NCI-H510A (cell line): ENCODE results near the gene ESPN.
A peak's percentile ranks its signal among the peaks of the same experiment; 100 is the strongest.

Experiments
- DNase-seq: peaks from one replicate; lab custom pipeline; 2025; lab: John Stamatoyannopoulos, UW

ESPN gene

GRCh38 chr1:6465461-6466005 is 41.0 kb downstream of the ESPN start:
- DNase-seq, result peak; percentile 81

GRCh38 chr1:6466023-6466422 is 41.4 kb downstream of the ESPN start, which contains the start of gene TNFRSF25:
TSS of gene TNFRSF25 (minus strand) at chr1:6466173. CDS start at chr1:6466107, 66 bp downstream.
- DNase-seq, result peak; percentile 93

GRCh38 chr1:6466751-6467150 is 42.2 kb downstream of the ESPN start:
- DNase-seq, result no peak

GRCh38 chr1:6467224-6467623 is 42.6 kb downstream of the ESPN start:
- no peak for DNase-seq

GRCh38 chr1:6467744-6468688 is 43.4 kb downstream of the ESPN start:
- DNase-seq, result no peak

GRCh38 chr1:6468729-6469461 is 44.3 kb downstream of the ESPN start:
- no peak for DNase-seq

- no peak for DNase-seq
Measured at GRCh38 chr1:6470132-6471085, 45.8 kb downstream of the ESPN start.

GRCh38 chr1:6471086-6471969 is 46.8 kb downstream of the ESPN start:
- DNase-seq, result no peak

GRCh38 chr1:6471970-6472368 is 47.4 kb downstream of the ESPN start:
- DNase-seq, result no peak

GRCh38 chr1:6472391-6472790 is 47.8 kb downstream of the ESPN start:
- DNase-seq, result no peak

- DNase-seq, result no peak
Measured at GRCh38 chr1:6473156-6473555, 48.6 kb downstream of the ESPN start.

- peak; percentile 96 for DNase-seq
Measured at GRCh38 chr1:6473974-6474814, 49.6 kb downstream of the ESPN start.

- DNase-seq, result no peak
Measured at GRCh38 chr1:6474815-6475282, 50.3 kb downstream of the ESPN start.

GRCh38 chr1:6475381-6476133 is 51.0 kb downstream of the ESPN start:
- no peak for DNase-seq

- DNase-seq, result no peak
Measured at GRCh38 chr1:6476483-6476882, 51.9 kb downstream of the ESPN start.

GRCh38 chr1:6477039-6477820 is 52.7 kb downstream of the ESPN start:
- DNase-seq, result no peak

GRCh38 chr1:6481820-6482219 is 57.2 kb downstream of the ESPN start:
- DNase-seq, result no peak
